ENCODE results near the gene IL36B. TPM values are rescaled to one million over a fixed set of nuclear protein-coding genes. Genes with fewer than 3 reads are reported as not detected.

IL36B gene
- polyA plus RNA-seq, 1 donor (not counting 4 experiments of a cell fraction or from before 2014, with no cell fraction given), result 0.21 TPM

GRCh38 chr2:113061241-113061640 is 8.6 kb upstream of the IL36B start:
- Histone ChIP-seq H3K4me3 (ENCODE audit: control insufficient read depth in 2 of 3, extremely low read depth in 1 of 3, insufficient read depth in 2 of 3, low read depth in 1 of 3, low read length in 3 of 3) (no peak overlapping the region), H3K27me3 (ENCODE audit: control insufficient read depth, extremely low read depth, insufficient read depth, low read length) (no peaks in the 10 kb centered on the region), H3K36me3 (ENCODE audit: control insufficient read depth in 2 of 2, extremely low read depth in 1 of 2, insufficient read depth in 2 of 2, low read length in 2 of 2) (no peaks in the 10 kb centered on the region), H3K9ac (ENCODE audit: control insufficient read depth, extremely low read depth, insufficient read depth, low read length) (no peak overlapping the region), H4K20me1 (ENCODE audit: control insufficient read depth, extremely low read depth, insufficient read depth, low read length) (no peaks in the 10 kb centered on the region), H3K4me1 (ENCODE audit: control insufficient read depth, extremely low read depth, insufficient read depth, low read length) (peaks cover 18% of the 10 kb centered on the region), H3K9me3 (ENCODE audit: control insufficient read depth, low read depth, low read length) (no peaks in the 10 kb centered on the region), H2AFZ (ENCODE audit: control insufficient read depth, low read length) (no peak overlapping the region), H3K27ac (ENCODE audit: control insufficient read depth, insufficient read depth, low read length) (no peak overlapping the region), H3K79me2 (ENCODE audit: control insufficient read depth, insufficient read depth, low read length) (no peaks in the 10 kb centered on the region), H3K4me2 (ENCODE audit: control insufficient read depth, extremely low read depth, insufficient read depth, low read depth, low read length) (no peak overlapping the region), H3K9me1 (ENCODE audit: control insufficient read depth, extremely low read depth, insufficient read depth, low read length) (no peaks in the 10 kb centered on the region)
- no peak for FAIRE-seq
- dilution Hi-C loops (cut with MboI; ENCODE audit: extremely low pct_ligation_motif_present, low sequenced_read_pairs), result no loop called here
- TF ChIP-seq CTCF (optimal IDR thresholded peaks at IDR 0.05 in 1 of 3, IDR thresholded peaks at IDR 0.05 in 1 of 3, conservative IDR thresholded peaks at IDR 0.05 in 1 of 3; ENCODE audit: extremely low read depth in 1 of 3, insufficient read depth in 2 of 3, low read length in 3 of 3), result no peak
- TF ChIP-seq EZH2 (IDR thresholded peaks at IDR 0.05; ENCODE audit: low read length), result no peak
- no peak for DNase-seq (ENCODE audit: low read depth, low spot score)

- FAIRE-seq, result no peak
- Histone ChIP-seq H3K79me2 (ENCODE audit: control insufficient read depth, insufficient read depth, low read length) (no peaks in the 10 kb centered on the region), H2AFZ (ENCODE audit: control insufficient read depth, low read length) (no peak overlapping the region), H4K20me1 (ENCODE audit: control insufficient read depth, extremely low read depth, insufficient read depth, low read length) (no peaks in the 10 kb centered on the region), H3K4me1 (ENCODE audit: control insufficient read depth, extremely low read depth, insufficient read depth, low read length) (peaks cover 18% of the 10 kb centered on the region), H3K36me3 (ENCODE audit: control insufficient read depth in 2 of 2, extremely low read depth in 1 of 2, insufficient read depth in 2 of 2, low read length in 2 of 2) (no peaks in the 10 kb centered on the region), H3K9me1 (ENCODE audit: control insufficient read depth, extremely low read depth, insufficient read depth, low read length) (no peaks in the 10 kb centered on the region), H3K9me3 (ENCODE audit: control insufficient read depth, low read depth, low read length) (no peaks in the 10 kb centered on the region), H3K4me3 (ENCODE audit: control insufficient read depth in 2 of 3, extremely low read depth in 1 of 3, insufficient read depth in 2 of 3, low read depth in 1 of 3, low read length in 3 of 3) (no peak overlapping the region), H3K27ac (ENCODE audit: control insufficient read depth, insufficient read depth, low read length) (no peak overlapping the region), H3K4me2 (ENCODE audit: control insufficient read depth, extremely low read depth, insufficient read depth, low read depth, low read length) (no peak overlapping the region), H3K27me3 (ENCODE audit: control insufficient read depth, extremely low read depth, insufficient read depth, low read length) (no peaks in the 10 kb centered on the region), H3K9ac (ENCODE audit: control insufficient read depth, extremely low read depth, insufficient read depth, low read length) (no peak overlapping the region)
- dilution Hi-C loops (cut with MboI; ENCODE audit: extremely low pct_ligation_motif_present, low sequenced_read_pairs), result no loop called here
- TF ChIP-seq EZH2 (IDR thresholded peaks at IDR 0.05; ENCODE audit: low read length) (no peak), CTCF (optimal IDR thresholded peaks at IDR 0.05 in 1 of 3, IDR thresholded peaks at IDR 0.05 in 1 of 3, conservative IDR thresholded peaks at IDR 0.05 in 1 of 3; ENCODE audit: extremely low read depth in 1 of 3, insufficient read depth in 2 of 3, low read length in 3 of 3) (no peak)
- DNase-seq (ENCODE audit: low read depth, low spot score), result no peak
Measured at GRCh38 chr2:113060796-113061195, 8.1 kb upstream of the IL36B start.
